Neural cell (in vitro differentiated cells): ENCODE measurements around the gene RENBP.

Experiments
- CTCF ChIP-seq: fragments of 450-650 bp; IDR thresholded peaks from 2 replicates; pipeline ENCODE4 v1.5.1; 2014; ENCODE audit warnings: antibody characterized with exemption, mild to moderate bottlenecking, moderate library complexity; ENCODE audit not compliant: poor library complexity, severe bottlenecking
- EP300 ChIP-seq: fragments of 450-650 bp; conservative IDR thresholded peaks from 2 replicates; pipeline ENCODE4 v1.6.1; 2014; ENCODE audit warnings: antibody characterized with exemption, mild to moderate bottlenecking, moderate library complexity; ENCODE audit not compliant: poor library complexity, severe bottlenecking
- EZH2 ChIP-seq: fragments of 200-600, 300-800 bp; shearing (Covaris generic), sonication (generic); IDR thresholded peaks from 2 replicates; pipeline ENCODE4 v1.6.1; 2014; ENCODE audit warnings: antibody characterized with exemption, low read length, borderline replicate concordance, mild to moderate bottlenecking; ENCODE audit not compliant: insufficient read depth, poor library complexity, severe bottlenecking
- POLR2AphosphoS5 ChIP-seq: IDR thresholded peaks from 2 replicates; pipeline ENCODE4 v1.6.1; 2012
- RAD21 ChIP-seq: fragments of 450-650 bp; conservative IDR thresholded peaks from 2 replicates; pipeline ENCODE4 v1.6.1; 2014; ENCODE audit warnings: antibody characterized with exemption, mild to moderate bottlenecking, moderate library complexity
- REST ChIP-seq: IDR thresholded peaks from 2 replicates; pipeline ENCODE4 v1.6.1; 2012; ENCODE audit warnings: borderline replicate concordance
- TAF1 ChIP-seq: IDR thresholded peaks from 2 replicates; pipeline ENCODE4 v1.6.1; 2012; ENCODE audit warnings: low read depth

GRCh38 chrX:153964105-153964504 is 19.7 kb upstream of the RENBP start:
- TF ChIP-seq RAD21 (no peak), CTCF (no peak), EP300 (no peak), TAF1 (no peak), POLR2AphosphoS5 (no peak), EZH2 (no peak), REST (no peak)
